ENCODE measurements around the gene ABCD1. TPM values are rescaled to one million over a fixed set of nuclear protein-coding genes. Genes with fewer than 3 reads are reported as not detected.
"Not testable (repeated sequence)": the region's sequence is repeated elsewhere in the genome, so short reads cannot be mapped to it uniquely, and the experiment has no call there.

The ABCD1 gene
- total RNA-seq: 6.0 and 6.6 TPM in 2 replicates
- long read RNA-seq: 0 reads

DNA sequence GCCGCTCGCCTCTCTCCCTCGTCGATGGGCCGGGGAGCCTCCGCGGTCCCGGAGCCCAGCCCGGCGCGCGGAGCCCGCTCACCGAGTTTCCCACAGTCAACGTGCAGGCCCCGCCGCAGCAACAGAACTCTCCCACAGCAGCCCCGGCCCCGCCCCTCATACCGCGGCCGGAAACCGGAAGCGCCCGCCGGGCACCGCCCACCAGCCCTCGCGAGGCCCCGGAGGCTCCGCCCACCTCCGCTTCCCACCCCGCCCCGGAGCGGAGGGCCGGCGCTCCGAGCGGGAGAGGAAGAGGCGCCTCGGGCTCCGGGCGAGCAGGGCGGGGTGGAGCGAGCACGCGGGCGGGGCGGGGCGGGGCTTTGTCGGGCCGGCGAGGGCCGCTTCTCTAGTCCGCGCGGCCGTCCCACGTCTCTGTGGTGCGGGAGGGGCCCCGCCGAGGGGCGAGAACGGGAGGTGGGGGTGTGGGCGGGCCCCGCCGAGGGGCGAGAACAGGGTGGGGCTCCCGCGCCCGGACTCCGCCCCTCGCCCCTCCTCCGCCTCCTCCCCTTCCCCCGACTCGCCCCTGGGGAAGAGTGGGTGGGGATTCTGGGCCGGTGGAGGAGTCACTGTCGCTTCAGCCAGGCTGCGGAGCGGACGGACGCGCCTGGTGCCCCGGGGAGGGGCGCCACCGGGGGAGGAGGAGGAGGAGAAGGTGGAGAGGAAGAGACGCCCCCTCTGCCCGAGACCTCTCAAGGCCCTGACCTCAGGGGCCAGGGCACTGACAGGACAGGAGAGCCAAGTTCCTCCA lies at the start of gene ABCD1, which contains the start of gene BCAP31:
Gene ABCD1 (plus strand): TSS at position 605 of the 787 bp plus-strand sequence. CDS start 411 bp downstream, outside the sequence.
Gene BCAP31 (minus strand): TSS at position 136 of the 787 bp plus-strand sequence. CDS start 1,143 bp downstream, outside the sequence.
- no peaks in the 10 kb centered on the region for H3K27me3 Mint-ChIP-seq (ENCODE audit: low read depth)
- peak; percentile 76 for DNase-seq (ENCODE audit: low read depth, low spot score)

DNA sequence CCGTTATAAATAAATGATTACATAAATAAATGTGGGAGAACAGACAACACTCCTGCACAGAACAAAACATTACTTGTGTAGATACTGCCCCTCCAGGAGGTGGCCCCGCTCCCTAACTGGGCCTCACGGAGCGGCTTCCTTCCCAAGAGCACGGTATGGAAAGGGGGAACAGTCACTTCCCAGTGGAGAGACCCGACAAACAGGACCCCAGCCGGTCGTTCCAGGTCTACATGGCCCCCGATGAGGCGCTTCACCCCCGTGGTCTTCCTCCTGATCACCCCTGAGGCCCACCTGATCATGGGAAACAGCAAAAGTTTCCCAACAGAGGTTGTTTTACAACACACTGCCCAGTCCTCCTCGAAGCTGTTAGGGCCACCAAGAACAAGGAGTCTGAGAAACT lies 43.5 kb upstream of the ABCD1 start:
- peaks cover 10% of the 10 kb centered on the region for H3K9me3 Mint-ChIP-seq
- H3K27ac Mint-ChIP-seq (ENCODE audit: unreplicated experiment): no peak overlapping the region
- no peak overlapping the region for H3K4me3 Mint-ChIP-seq
- peaks cover 8% of the 10 kb centered on the region for H3K4me1 Mint-ChIP-seq
- no peak for DNase-seq (ENCODE audit: low read depth, low spot score)
- no peak for TF ChIP-seq CTCF (conservative IDR thresholded peaks at IDR 0.05)
- H3K36me3 Mint-ChIP-seq (ENCODE audit: low read depth): peaks cover 2% of the 10 kb centered on the region
- H3K27me3 Mint-ChIP-seq (ENCODE audit: low read depth): peaks cover 3% of the 10 kb centered on the region

More for the DNA sequence above, at the start of gene ABCD1, which contains the start of gene BCAP31:
- Mint-ChIP-seq H3K27ac (ENCODE audit: unreplicated experiment) (peak within 1 kb of the TSS; percentile 57), H3K4me1 (peaks cover 26% of the 10 kb centered on the region), H3K36me3 (ENCODE audit: low read depth) (peaks cover 2% of the 10 kb centered on the region), H3K9me3 (no peaks in the 10 kb centered on the region), H3K4me3 (peak within 1 kb of the TSS; percentile 86)
- TF ChIP-seq CTCF (conservative IDR thresholded peaks at IDR 0.05): no peak

DNA sequence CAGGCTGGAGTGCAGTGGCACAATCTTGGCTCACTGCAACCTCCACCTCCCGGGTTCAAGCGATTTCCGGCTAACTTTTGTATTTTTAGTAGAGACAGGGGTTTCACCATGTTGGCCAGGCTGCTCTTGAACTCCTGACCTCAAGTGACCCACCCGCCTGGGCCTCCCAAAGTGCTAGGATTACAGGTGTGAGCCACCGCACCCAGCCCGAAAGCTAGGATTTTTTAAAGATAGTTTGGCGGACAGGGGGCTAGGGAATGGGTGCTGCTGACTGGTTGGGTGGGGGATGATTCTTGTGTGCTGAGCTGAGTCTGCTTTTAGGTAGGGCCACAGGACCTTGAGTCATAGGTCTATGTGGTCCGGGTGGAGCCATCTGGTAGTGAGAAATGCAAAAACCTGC lies 41.2 kb upstream of the ABCD1 start:
- DNase-seq (ENCODE audit: low read depth, low spot score); H3K9me3 Mint-ChIP-seq; H3K4me3 Mint-ChIP-seq: not testable (repeated sequence)

DNA sequence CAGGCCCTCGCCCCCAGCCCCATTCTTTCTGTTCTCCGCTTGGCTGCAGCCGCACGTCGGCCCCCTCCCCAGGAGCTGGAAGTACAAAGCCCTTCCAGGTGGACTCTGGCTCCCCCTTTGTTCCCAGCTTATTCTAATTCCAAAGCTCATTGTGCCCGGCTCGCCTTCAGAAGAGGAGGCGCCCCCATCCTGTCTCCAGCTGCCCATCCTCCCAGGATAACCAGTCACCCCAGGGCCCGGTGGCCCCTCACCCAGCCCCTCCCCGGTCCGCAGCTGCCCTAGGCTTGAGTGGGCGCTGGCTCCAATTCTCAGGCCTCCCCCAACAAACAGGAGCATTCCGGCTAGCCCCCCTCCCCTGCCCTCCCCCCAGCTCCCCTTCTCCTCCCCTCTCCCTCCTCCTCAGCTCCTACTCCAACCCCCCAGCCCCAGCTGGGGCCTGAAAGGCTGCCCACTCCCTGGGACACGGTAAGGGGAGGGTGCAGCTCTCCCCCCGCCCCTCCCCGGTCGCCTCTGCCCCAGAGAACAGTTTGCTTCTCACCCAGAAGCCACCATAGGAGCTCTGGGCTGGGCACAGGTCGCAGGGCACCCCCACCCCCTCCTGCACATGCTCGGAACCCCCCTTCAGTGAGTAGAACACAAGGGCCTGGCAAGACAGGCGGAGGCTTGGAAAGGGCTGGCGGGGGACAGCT lies 40.0 kb upstream of the ABCD1 start:
- peaks cover 13% of the 10 kb centered on the region for H3K4me1 Mint-ChIP-seq
- peaks cover 2% of the 10 kb centered on the region for H3K36me3 Mint-ChIP-seq (ENCODE audit: low read depth)
- H3K27ac Mint-ChIP-seq (ENCODE audit: unreplicated experiment): no peak overlapping the region
- DNase-seq (ENCODE audit: low read depth, low spot score): no peak
- peak overlapping the region; percentile 69 for H3K4me3 Mint-ChIP-seq
- peaks cover 10% of the 10 kb centered on the region for H3K9me3 Mint-ChIP-seq
- TF ChIP-seq CTCF (conservative IDR thresholded peaks at IDR 0.05): no peak
- peaks cover 3% of the 10 kb centered on the region for H3K27me3 Mint-ChIP-seq (ENCODE audit: low read depth)

More for the DNA sequence above, 41.2 kb upstream of the ABCD1 start:
- not testable (repeated sequence) for H3K36me3 Mint-ChIP-seq (ENCODE audit: low read depth); H3K27ac Mint-ChIP-seq (ENCODE audit: unreplicated experiment); H3K27me3 Mint-ChIP-seq (ENCODE audit: low read depth)
- H3K4me1 Mint-ChIP-seq: peaks cover 13% of the 10 kb centered on the region

GRCh38 chrX:153685156-153685536 lies 39.5 kb upstream of the ABCD1 start:
- Mint-ChIP-seq H3K27me3 (ENCODE audit: low read depth) (peaks cover 4% of the 10 kb centered on the region), H3K9me3 (peaks cover 8% of the 10 kb centered on the region), H3K4me1 (peaks cover 13% of the 10 kb centered on the region), H3K36me3 (ENCODE audit: low read depth) (peaks cover 2% of the 10 kb centered on the region), H3K27ac (ENCODE audit: unreplicated experiment) (no peak overlapping the region), H3K4me3 (peak overlapping the region; percentile 69)
- TF ChIP-seq CTCF (conservative IDR thresholded peaks at IDR 0.05): no peak
- DNase-seq (ENCODE audit: low read depth, low spot score): no peak

All from neural crest cell (in vitro differentiated cells).